NCI-H82 treated with DMSO at 0.1 percent for 48 hours (cell line): ENCODE results near the gene FHDC1.

ENCODE experiments used
- DNase-seq: peaks from one replicate; lab custom pipeline; 2025; ENCODE audit not compliant: unreplicated experiment; lab: John Stamatoyannopoulos, UW

The FHDC1 gene

GRCh38 chr4:152979731-152980330 is 43.7 kb downstream of the FHDC1 start:
- DNase-seq = no peak

- no peak for DNase-seq
Measured at GRCh38 chr4:152981278-152981677, 45.2 kb downstream of the FHDC1 start.

DNA sequence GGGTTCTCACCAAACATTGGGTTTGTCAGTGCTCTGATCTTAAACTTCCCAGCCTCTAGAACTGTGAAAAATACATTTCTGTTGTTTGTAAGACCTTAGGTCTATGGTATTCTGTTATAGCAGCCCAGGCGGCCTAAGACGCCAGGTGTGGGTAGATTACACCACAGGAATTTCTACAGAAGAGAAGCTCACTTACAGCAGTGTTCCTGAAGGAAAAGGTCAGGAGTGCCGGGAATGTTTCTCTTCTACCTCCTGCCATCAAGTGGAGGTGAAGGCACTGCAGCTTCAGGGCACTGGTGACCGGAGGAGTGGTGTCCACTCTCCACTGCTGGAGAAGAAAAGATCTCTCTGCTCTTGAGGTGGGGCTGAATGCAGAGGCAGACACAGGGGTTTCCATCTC is 45.7 kb downstream of the FHDC1 start:
- no peak for DNase-seq

DNA sequence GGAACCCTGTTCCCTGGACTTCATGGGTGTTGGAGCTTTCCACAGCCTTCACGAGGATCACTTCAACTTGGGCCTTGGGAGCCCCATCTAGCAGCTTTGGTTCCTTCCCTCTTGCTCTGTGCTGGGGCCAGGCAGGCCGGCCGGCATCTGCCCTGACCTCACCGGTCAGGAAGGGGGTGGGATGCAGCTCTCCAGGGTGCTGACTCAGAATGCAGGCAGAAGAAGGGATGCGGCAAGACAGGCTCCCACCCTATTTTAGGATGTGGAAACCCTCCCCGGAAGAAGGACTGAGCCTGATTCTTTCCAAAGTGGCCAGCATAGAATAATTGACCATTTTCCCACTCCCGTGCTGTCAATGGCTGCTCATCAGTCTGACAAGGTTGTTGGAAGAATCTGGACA is 47.1 kb downstream of the FHDC1 start:
- no peak for DNase-seq

DNA sequence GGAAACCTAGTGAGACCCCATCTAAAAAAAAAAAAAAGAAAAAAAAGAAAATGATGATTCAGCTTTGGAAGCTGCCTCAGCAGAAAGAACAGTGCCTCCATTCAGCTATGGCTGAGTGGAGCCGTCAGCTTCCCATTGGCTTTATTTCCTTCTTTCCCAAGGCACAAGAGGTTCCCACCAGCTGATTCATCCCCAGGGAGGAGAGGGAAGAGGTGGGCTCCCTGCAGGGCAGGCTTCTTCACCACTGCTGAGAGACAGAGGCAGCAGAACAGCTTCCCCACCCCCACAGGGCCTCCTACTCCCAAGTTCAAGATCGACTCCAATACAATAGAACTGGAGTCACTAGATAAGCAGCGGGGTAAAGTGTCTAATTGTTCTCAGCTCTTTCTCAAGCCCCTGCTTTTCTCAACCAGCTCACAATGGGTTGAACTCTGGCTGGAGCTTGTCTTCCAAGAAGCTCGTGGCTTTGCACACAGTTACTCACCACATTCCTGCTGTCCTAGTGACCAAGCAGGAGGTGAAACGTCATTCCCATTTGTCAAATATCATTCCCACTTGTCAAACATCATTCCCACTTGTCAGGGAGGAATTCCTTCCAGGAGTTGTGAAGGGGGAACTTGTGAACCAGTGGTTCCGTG is 47.8 kb downstream of the FHDC1 start:
- no peak for DNase-seq

GRCh38 chr4:152988721-152989553 is 52.8 kb downstream of the FHDC1 start:
- no peak for DNase-seq

- DNase-seq = no peak
Measured at GRCh38 chr4:152989554-152989970, 53.4 kb downstream of the FHDC1 start.

DNA sequence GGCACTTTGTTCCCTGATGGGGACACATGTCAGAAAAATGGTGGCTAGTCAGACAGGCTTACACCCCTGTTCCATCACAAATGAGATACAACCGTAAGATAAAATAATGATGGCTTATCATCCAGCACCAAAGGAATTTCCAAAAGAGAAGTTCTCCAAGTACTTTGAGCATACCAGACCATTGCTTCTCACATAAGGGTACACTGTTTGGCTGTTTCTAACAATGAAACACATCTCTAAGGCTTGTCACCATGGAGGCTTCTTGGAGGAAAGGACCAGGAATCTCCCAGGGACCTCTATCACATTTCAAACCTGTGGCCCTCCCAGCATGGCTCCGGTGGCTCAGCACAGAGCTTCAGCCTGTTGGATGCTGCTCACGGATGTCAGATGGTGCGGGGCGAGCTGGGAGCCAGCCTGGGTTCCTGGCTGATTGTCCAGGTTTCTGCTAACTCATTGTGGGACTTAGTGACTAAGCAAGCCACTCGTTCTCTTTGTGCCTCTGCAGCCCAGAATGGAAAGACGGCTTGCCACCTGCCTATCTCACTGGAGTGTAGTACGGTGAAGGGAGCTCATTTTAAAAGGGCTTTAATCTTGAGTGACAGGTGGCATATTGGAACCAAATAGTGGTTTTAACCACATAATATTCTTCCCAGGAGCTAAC is 54.5 kb downstream of the FHDC1 start:
- no peak for DNase-seq

GRCh38 chr4:152991398-152991797 is 55.3 kb downstream of the FHDC1 start:
- no peak for DNase-seq

DNA sequence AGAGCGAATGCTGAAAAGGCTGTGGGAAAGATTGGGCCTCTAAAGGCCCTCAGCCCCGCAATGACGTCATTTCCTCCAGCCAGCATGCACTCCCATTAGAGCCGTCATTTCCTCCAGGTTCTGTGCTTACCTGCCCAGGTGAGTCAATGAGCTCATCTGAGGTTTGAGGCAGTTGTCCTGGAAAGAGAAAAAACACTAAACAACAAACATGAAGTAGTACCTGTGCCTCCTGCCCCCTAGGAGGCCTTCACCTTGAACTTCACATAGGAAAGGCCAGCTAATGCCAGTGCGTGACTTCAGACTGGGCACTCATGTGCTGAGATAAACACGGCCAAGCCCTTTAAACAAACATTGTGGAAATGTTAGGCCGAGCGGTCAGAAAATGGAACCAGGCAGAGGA is 55.9 kb downstream of the FHDC1 start:
- DNase-seq = no peak

- DNase-seq = no peak
Measured at GRCh38 chr4:152992466-152992865, 56.3 kb downstream of the FHDC1 start.

DNA sequence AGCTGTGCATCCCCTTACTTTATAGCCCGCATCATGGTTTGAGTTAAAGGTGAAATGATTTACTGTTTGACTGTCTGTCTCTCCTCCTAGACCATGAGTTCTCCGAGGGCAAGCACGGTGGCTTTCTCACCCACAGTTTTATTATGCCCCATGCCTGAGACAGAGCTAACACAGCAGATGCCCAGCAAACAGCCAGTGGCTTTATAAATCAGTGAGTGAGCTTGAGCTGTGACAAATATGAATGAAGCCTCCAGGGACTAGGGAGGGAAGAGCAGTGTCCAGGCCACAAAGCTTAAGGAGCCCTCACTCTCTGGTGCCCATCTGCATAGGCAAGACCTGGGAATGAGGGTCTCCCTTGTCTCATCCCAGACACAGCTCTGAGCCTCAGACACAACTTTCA is 57.9 kb downstream of the FHDC1 start:
- DNase-seq = no peak

- no peak for DNase-seq
Measured at GRCh38 chr4:152996111-152996571, 60.0 kb downstream of the FHDC1 start.

GRCh38 chr4:152996672-152997071 is 60.5 kb downstream of the FHDC1 start:
- DNase-seq = no peak

DNA sequence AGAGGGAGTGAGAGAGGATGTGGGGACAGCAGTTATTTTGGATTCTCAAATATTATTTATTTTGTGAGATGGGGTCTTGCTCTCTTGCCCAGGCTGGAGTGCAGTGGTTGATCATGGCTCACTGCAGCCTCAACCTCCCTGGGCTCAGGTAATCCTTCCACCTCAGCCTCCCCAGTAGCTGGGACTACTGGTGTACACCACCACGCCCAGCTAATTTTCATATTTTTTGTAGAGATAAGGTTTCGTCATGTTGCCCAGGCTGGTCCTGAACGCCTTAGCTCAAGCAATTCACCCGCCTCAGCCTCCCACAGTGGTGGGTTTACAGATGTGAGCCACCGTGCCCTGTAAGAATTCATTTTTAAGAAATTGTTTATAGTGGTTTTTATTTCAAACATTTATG is 61.2 kb downstream of the FHDC1 start:
- DNase-seq = no peak

DNA sequence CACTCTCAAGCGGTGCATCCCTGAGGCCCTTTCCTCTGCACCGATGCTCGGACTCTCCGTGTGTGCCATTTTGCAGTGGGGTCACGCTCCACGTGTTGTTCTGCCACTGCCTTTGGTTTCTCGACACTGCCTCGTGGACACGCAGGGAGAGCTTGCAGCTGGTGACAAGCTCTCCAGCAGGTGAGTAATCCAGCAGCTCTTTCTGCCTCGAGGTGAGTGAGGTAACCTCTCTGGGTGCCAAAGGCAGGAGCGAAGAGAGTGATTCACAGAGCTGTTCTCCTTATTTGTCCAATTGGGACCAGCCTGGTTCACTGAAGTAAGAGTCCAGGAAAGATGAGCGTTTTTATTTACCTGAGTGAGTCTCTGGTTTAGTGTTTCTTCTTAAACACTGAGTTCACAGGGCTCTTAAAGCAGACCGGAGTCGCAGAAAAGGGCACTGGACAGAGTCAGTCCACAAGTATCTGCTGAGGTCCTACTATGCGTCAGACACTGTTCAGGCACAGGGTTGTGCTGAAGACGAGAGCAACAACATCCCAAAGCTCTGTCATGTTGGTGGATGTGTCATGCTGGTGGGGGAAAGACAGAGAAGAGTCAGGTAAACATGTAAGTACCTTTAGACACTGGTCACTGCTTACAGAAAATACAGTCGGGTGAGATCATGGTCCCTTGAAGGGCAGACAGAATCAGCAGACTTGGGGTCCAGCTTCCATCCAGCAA is 61.8 kb downstream of the FHDC1 start:
- DNase-seq = no peak

- no peak for DNase-seq
Measured at GRCh38 chr4:152998861-152999260, 62.7 kb downstream of the FHDC1 start.

DNA sequence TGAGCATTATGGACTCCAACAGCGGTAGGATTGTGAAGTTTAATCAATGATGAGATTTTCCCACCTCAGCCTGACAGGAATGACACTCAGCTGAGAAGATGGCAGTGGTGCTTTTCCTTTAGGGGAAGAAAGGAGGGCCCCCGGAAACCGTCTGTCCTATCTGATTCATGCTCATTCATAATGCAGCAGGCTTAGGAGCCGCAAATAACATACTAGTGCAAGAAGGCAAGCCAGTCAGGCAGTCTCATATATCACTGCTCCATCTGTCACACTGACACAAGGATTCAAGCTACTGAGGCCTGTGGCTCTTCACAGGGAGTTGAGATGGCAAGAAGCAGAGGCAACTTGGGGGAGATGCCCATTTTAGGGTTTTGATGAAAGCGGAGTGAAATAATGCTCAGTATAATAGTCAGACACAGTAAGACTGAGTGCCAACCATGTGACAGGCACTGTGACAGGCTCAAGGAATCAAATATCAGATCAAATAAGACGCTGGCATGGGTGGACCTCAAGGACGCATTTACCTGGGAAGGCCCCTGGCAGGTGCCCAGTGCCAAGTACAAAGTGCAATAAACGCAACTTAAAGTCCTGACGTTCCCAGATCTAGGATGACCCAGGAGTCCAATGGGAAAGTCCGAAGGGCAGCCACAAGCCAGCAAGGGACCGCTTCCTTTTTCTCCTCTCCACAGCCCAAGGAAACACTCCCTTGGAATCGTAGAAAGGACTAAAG is 63.4 kb downstream of the FHDC1 start:
- peak; percentile 77 for DNase-seq

DNA sequence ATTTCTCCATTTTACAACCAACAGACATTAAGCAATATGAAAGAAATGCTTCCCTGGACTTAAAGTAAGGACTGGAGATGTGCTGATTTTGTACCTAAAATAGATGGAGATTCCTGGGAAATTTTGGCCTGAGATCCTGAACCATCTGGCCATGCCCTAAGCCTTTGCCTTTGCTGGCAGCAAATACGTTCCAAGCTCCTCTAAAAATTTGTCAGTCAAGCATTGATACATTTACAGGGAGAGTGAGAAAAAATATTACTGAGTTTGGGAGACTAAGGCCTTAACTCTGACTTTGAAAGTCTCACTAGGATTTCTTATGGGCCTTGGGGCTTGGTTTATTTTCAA is 63.9 kb downstream of the FHDC1 start:
- no peak for DNase-seq

GRCh38 chr4:153001626-153002025 is 65.5 kb downstream of the FHDC1 start:
- DNase-seq = no peak
